ENCODE results near the gene EMX2.

GRCh38 chr10:117553815-117554172 is 11.2 kb downstream of the EMX2 start:
- TF ChIP-seq, protein P1, sequence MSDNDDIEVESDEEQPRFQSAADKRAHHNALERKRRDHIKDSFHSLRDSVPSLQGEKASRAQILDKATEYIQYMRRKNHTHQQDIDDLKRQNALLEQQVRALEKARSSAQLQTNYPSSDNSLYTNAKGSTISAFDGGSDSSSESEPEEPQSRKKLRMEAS (IDR thresholded peaks at IDR 0.05), result no peak; the same call in none of the 2 replicates
- no peak for TF ChIP-seq EP300 (IDR thresholded peaks at IDR 0.05; ENCODE audit: borderline replicate concordance)
- TF ChIP-seq TAF1 (IDR thresholded peaks at IDR 0.05; ENCODE audit: low read depth), result no peak
- TF ChIP-seq CEBPB (IDR thresholded peaks at IDR 0.05), result no peak
- TF ChIP-seq ZBTB7A (IDR thresholded peaks at IDR 0.05; ENCODE audit: low read depth), result no peak
